Stimulated activated naive CD8-positive, alpha-beta T cell treated with anti-CD3 and anti-CD28 coated beads, Interleukin-15, amount 100 ng/mL, for 72 hours (primary cell): ENCODE results near the gene SLC25A36.
"Not testable (repeated sequence)": the region's sequence is repeated elsewhere in the genome, so short reads cannot be mapped to it uniquely, and the experiment has no call there.

Experiments used
- ATAC-seq: fragments of 150-1000 bp; cut with Tn5 transposase; 2 replicates; pipeline ENCODE4 v1.10.0; 2021; ENCODE audit warnings: mild to moderate bottlenecking, moderate library complexity
- DNase-seq, 2 donors: peaks; one replicate each; pipeline ENCODE4 v3.0.0; 2021 to 2022
- H3K27ac Mint-ChIP-seq, 2 donors: one replicate each; pipeline ENCODE4 v1.8.0; 2022; ENCODE audit warnings: mild to moderate bottlenecking in 2 of 2, mixed read lengths in 2 of 2, moderate library complexity in 2 of 2
- H3K27me3 Mint-ChIP-seq: one replicate; pipeline ENCODE4 v1.8.0; 2022; ENCODE audit warnings: mixed read lengths
- H3K4me1 Mint-ChIP-seq: one replicate; pipeline ENCODE4 v1.8.0; 2022; ENCODE audit warnings: mild to moderate bottlenecking, mixed read lengths
- H3K4me3 Mint-ChIP-seq, 2 donors: one replicate each; pipeline ENCODE4 v1.8.0; 2022; ENCODE audit warnings: mild to moderate bottlenecking in 2 of 2, mixed read lengths in 2 of 2, moderate library complexity in 1 of 2
- H3K9me3 Mint-ChIP-seq, 2 donors: one replicate each; pipeline ENCODE4 v1.8.0; 2022; ENCODE audit warnings: mixed read lengths in 2 of 2

The SLC25A36 gene

GRCh38 chr3:141006344-141006743, 64.7 kb downstream of the SLC25A36 start:
- ATAC-seq (no peak), DNase-seq (no peak)
- no peaks in the 10 kb centered on the region for H3K9me3 Mint-ChIP-seq
- peaks cover 2% of the 10 kb centered on the region for H3K4me1 Mint-ChIP-seq
- H3K27ac Mint-ChIP-seq: no peak overlapping the region
- no peak overlapping the region for H3K4me3 Mint-ChIP-seq
- H3K27me3 Mint-ChIP-seq: peaks cover 36% of the 10 kb centered on the region

GRCh38 chr3:141009496-141009895, 67.9 kb downstream of the SLC25A36 start:
- ATAC-seq (no peak), DNase-seq (no peak)
- no peak overlapping the region for H3K4me3 Mint-ChIP-seq
- peaks cover 39% of the 10 kb centered on the region for H3K27me3 Mint-ChIP-seq
- no peak overlapping the region for H3K27ac Mint-ChIP-seq
- H3K9me3 Mint-ChIP-seq: no peaks in the 10 kb centered on the region
- peaks cover 10% of the 10 kb centered on the region for H3K4me1 Mint-ChIP-seq

GRCh38 chr3:141011232-141011996, 69.8 kb downstream of the SLC25A36 start:
- ATAC-seq (peak; percentile 96), DNase-seq (peak; percentile 81 to 82)
- Mint-ChIP-seq H3K27me3 (peaks cover 32% of the 10 kb centered on the region), H3K9me3 (no peaks in the 10 kb centered on the region), H3K27ac (no peak overlapping the region), H3K4me1 (peaks cover 15% of the 10 kb centered on the region), H3K4me3 (peak overlapping the region in 1 of 2 donors; percentile 5)

GRCh38 chr3:141011997-141012262, 70.3 kb downstream of the SLC25A36 start:
- H3K4me1 Mint-ChIP-seq: peaks cover 20% of the 10 kb centered on the region
- H3K4me3 Mint-ChIP-seq: no peak overlapping the region
- ATAC-seq (peak; percentile 71), DNase-seq (no peak)
- peaks cover 29% of the 10 kb centered on the region for H3K27me3 Mint-ChIP-seq
- no peaks in the 10 kb centered on the region for H3K9me3 Mint-ChIP-seq
- no peak overlapping the region for H3K27ac Mint-ChIP-seq

- H3K4me1 Mint-ChIP-seq: peaks cover 26% of the 10 kb centered on the region
- H3K4me3 Mint-ChIP-seq: no peak overlapping the region
Measured at GRCh38 chr3:141012571-141012970, 70.9 kb downstream of the SLC25A36 start.

GRCh38 chr3:141015481-141015880, 73.8 kb downstream of the SLC25A36 start:
- Mint-ChIP-seq H3K4me3 (no peak overlapping the region), H3K27ac (no peak overlapping the region), H3K27me3 (peaks cover 6% of the 10 kb centered on the region), H3K9me3 (peaks cover 0 to 8% of the 10 kb centered on the region in 2 donors), H3K4me1 (peaks cover 47% of the 10 kb centered on the region)
- ATAC-seq: no peak
- DNase-seq: no peak

More at GRCh38 chr3:141012571-141012970, 70.9 kb downstream of the SLC25A36 start:
- ATAC-seq (no peak), DNase-seq (no peak)
- H3K9me3 Mint-ChIP-seq: no peaks in the 10 kb centered on the region
- no peak overlapping the region for H3K27ac Mint-ChIP-seq
- peaks cover 27% of the 10 kb centered on the region for H3K27me3 Mint-ChIP-seq

- not testable (repeated sequence) for H3K9me3 Mint-ChIP-seq, H3K27me3 Mint-ChIP-seq
- Mint-ChIP-seq H3K4me3 (peak overlapping the region; percentile 41 to 54), H3K27ac (peak overlapping the region in 1 of 2 donors; percentile 59), H3K4me1 (peaks cover 45% of the 10 kb centered on the region)
- peak; percentile 54 to 75 for DNase-seq
- peak; percentile 64 for ATAC-seq
Measured at GRCh38 chr3:141017366-141018322, 76.0 kb downstream of the SLC25A36 start.

- Mint-ChIP-seq H3K27ac (no peak overlapping the region), H3K4me1 (peaks cover 45% of the 10 kb centered on the region), H3K27me3 (no peaks in the 10 kb centered on the region), H3K4me3 (no peak overlapping the region), H3K9me3 (peaks cover 0 to 8% of the 10 kb centered on the region in 2 donors)
- peak; percentile 41 for ATAC-seq
- no peak for DNase-seq
Measured at GRCh38 chr3:141019244-141019643, 77.6 kb downstream of the SLC25A36 start.

- ATAC-seq (peak; percentile 79), DNase-seq (peak in 1 of 2 donors; percentile 24)
- Mint-ChIP-seq H3K27ac (no peak overlapping the region), H3K4me1 (peaks cover 45% of the 10 kb centered on the region), H3K27me3 (no peaks in the 10 kb centered on the region), H3K9me3 (peaks cover 0 to 8% of the 10 kb centered on the region in 2 donors), H3K4me3 (no peak overlapping the region)
Measured at GRCh38 chr3:141020143-141020830, 78.7 kb downstream of the SLC25A36 start.

- no peak for DNase-seq
- H3K4me1 Mint-ChIP-seq: peaks cover 41% of the 10 kb centered on the region
- peaks cover 4% of the 10 kb centered on the region for H3K27me3 Mint-ChIP-seq
- no peak overlapping the region for H3K4me3 Mint-ChIP-seq
- no peak overlapping the region for H3K27ac Mint-ChIP-seq
- H3K9me3 Mint-ChIP-seq: peaks cover 0 to 8% of the 10 kb centered on the region in 2 donors
- ATAC-seq: no peak
Measured at GRCh38 chr3:141021261-141021660, 79.6 kb downstream of the SLC25A36 start.
